ENCODE results near the gene PCSK1. TPM values are rescaled to one million over a fixed set of nuclear protein-coding genes. Genes with fewer than 3 reads are reported as not detected.

The PCSK1 gene
- total RNA-seq, 2 donors from 2014 or later, result 13.8 to 18.5 TPM

Other genes starting within 250 kb of the PCSK1 start
- gene CAST, start 229.1 kb upstream of the PCSK1 start, total RNA-seq, result 100 to 1,000 TPM; 278 to 312 TPM

Data from posterior vena cava (tissue), 2 donors.